ENCODE measurements around the gene PLAGL1.

The PLAGL1 gene

DNA sequence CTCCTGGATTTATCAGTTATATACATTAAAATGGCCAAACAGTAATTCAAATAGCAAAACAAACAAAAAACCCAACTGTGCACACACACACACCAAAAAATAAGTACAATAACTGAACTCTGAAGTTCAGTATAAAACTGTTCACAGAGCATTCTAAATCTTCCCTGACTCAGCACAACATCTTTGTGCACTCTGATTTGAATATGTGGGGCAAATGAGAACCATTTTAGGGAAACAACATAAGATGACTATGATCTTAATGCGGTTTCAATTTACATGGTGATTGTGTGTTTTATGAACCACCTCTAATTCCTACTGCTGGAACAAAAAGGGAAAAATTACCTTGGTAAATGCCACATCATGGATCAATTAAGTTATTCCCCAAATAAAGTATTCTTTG, 41.7 kb downstream of the PLAGL1 start:
- no peak for DNase-seq (ENCODE audit: low spot score)

DNA sequence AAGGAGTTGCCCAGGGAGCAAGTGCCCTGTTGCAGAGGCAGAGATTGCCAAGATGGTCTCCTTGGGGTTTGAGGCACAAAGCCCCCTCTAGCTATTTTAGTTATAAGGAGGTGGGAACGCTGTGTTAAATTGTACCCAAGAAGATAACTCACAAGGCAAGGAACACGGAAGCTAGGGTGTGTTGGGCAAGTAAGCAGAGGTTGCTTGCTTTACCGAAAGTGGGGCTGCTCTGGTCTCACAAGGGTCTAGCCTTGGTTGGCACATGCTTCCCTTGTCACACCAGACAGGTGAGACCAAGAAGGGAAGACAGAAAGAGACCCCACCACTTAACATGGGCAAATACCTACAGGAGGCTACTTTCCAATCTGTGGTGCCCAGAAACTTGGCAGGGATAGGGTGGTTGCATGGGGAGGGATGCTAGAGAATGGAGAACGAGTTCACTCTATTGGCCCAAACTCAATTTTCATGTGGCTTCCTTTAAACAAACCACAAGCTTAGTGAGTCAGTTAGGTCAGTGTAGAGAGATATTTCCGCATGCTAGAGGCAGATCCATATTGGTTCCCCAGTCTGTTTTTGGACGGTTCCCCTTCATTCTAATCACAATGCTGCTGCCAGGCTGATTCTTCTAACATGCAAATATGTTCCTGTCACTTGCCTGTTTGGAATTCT, 42.4 kb downstream of the PLAGL1 start:
- no peak for DNase-seq (ENCODE audit: low spot score)

DNA sequence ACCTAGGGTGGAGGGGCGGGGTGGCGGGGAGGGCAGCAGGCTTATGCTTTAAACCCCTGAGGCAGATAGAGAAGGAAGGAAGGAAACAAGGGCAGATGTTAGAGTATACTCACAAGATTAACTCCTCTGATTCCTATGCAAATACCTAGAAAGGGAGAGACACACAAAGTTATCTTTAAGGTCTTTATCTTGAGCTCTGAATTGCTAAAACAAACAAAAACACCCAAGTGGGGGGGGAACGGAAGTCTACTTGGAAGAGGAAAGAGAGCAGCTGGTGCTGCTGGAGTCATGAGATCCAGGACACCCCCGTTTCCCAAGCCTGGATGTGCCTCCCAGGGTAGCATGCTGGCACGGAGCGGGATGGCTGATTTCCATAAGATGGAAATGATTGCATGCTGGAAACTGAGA, 43.4 kb downstream of the PLAGL1 start:
- no peak for DNase-seq (ENCODE audit: low spot score)

GRCh38 chr6:143963158-143963919, 44.7 kb downstream of the PLAGL1 start:
- DNase-seq (ENCODE audit: low spot score), result no peak

GRCh38 chr6:143961886-143962878, 45.9 kb downstream of the PLAGL1 start:
- DNase-seq (ENCODE audit: low spot score), result no peak

GRCh38 chr6:143961066-143961465, 47.0 kb downstream of the PLAGL1 start:
- no peak for DNase-seq (ENCODE audit: low spot score)

- DNase-seq (ENCODE audit: low spot score), result no peak
Measured at GRCh38 chr6:143959927-143960326, 48.1 kb downstream of the PLAGL1 start.

DNA sequence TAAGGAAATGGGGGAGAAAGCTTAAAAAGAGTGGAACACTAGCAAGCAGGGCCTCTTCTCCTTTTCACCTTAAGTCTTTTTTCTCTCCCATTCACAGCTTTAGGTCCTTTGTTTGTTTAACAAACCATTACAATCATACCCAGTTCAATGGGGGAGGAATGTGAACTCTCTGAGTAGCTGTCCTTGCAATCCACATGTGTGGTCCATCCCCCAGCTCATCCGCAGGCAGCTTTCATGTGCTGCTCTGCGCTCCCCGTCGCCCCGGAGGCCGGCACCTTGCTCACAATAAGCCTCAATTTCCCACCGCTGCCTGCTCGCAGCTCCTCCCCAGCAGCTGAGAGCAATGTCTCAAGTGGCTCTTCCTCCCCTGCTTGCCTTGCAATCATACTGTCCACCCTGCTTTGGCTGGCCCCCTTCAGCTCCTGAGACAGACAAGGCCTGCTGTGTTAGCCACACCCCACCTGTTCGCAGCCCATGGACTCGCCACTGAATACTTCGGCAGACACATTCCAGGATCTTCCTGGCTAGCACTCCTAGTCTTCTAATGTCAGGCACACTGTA, 49.1 kb downstream of the PLAGL1 start:
- DNase-seq (ENCODE audit: low spot score), result no peak

DNA sequence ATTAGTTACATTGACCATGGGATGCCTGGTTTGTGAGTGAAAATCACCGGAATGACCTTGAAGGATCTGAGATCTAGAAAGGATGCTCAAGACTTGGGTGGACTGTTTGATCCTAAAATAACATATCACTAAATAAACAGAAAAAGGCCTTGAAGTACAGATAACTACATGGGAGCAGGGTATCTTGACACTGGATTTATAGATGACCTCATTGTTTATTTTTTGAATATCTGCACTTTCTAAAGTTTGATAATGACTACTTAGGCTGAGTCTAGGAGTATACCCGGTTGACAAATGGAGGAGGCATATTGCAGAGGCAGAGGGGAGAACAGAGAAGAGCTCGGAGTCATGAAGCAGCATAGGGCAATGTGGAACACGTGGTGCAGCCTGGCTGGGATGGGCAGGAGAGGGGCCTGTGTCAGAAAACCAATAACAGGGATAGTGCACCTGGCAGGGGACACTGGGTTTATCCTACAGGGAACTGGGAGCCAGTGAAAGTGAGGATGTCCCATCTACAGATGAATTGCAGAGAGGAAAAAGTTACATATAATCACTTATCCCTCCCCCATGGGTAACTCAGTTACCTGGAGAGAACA, 50.3 kb downstream of the PLAGL1 start:
- DNase-seq (ENCODE audit: low spot score), result no peak

GRCh38 chr6:143955971-143956370, 52.1 kb downstream of the PLAGL1 start:
- no peak for DNase-seq (ENCODE audit: low spot score)

- DNase-seq (ENCODE audit: low spot score), result no peak
Measured at GRCh38 chr6:143953922-143954321, 54.1 kb downstream of the PLAGL1 start.

DNA sequence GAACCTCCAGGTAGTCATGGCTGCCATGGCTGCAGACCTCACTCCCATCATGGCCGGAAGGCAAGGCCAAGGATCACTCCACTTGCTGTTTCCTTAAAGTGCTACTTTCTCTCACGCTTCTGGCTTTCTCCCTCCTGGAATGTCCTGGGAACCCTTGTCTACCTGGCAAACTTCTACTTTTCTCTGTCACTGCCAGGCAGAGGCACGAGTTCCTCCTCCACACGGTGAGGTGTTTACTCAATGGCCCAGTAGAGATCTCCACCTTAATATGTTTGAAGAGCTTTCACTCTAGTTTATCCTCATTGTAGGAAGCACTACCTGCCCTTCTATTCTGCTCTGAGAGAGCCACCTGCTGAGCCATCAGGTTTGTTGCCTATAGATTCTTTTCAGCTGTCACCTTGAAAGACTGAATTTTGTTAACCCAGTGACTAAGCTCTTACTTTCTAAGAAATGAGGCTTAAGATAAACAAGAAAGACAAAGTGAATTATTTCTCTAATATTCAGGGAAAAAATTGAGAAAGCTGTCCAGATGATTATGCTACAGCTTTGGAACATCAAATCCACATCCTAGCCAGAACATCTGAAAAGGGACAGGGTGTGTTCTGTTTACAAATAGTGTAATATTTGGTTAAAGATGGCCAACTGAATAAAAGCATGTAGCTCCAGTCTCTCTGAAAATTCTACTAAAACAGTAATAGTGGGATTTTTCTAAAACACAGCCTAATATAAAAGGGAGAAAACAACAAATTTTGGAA, 54.9 kb downstream of the PLAGL1 start:
- no peak for DNase-seq (ENCODE audit: low spot score)

DNA sequence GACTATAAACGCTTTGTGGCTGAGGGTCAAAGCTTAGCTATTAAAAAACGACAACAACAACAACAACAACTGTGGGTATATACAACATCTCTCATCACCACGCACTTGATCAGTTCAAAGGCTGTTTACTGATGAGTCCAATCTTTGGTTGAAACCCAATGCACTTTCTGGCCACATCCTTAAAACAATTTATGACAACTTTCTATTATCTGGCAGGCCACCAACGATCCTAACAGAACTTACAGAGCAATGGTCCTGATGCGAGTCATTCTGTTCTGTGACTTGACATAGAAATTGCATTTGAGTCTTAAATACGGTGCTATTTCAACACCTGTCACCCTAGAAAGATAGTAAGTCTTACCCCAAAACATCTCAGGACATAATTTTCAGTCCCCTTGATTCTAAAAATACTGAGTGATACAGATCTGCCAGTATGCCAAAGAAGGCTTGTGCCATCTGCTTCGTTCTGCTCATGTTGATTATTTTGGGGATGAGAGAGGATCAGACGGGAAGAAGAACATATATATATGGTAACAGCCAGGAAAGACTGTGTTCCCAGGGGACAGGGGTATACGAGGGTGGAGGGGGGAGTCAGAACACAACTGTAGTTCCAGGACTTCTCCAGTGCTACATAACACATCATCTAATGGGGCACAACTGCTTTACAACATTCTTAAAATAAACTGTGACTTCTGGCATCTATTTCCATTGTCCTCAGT, 55.8 kb downstream of the PLAGL1 start:
- DNase-seq (ENCODE audit: low spot score), result no peak

DNA sequence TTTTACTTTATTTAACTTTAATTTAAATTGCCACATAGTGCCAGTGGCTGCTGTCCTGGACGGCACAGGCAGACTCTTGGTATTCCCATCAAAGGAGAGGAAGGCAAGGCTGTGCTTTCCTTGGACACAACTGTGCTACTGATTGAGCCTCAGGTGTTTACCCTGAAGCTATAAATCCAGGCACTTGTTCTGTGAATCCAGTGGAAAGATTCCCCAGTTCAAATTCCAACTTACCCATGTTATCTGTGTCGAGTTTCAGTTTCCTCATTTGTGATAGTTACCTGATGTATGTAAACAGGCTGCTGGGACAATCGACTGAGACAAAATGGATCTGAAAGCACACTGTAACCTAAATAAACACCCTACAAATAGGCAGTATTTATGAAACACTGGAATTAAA, 57.2 kb downstream of the PLAGL1 start:
- no peak for DNase-seq (ENCODE audit: low spot score)

GRCh38 chr6:143949962-143950361, 58.1 kb downstream of the PLAGL1 start:
- DNase-seq (ENCODE audit: low spot score), result no peak

GRCh38 chr6:143949535-143949934, 58.5 kb downstream of the PLAGL1 start:
- no peak for DNase-seq (ENCODE audit: low spot score)

DNA sequence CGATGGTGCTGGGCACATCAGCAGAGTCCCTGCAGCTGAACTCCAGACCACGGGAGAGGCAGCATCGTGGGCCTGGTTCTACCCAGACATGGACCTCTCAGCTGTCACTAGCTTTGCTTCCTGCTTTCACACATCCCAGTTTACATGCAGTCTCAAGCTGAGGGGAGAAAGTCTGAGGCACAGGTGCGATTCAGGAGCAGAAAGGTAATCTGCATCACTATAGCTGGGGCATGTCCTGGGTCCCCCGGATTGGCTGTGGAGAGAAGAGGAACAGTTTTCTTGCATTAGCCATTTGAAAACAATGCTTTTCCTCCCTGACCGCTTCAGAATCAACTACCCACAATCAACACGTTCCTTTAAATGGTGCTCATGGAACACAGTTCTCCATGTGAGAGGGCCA, 59.9 kb downstream of the PLAGL1 start:
- no peak for DNase-seq (ENCODE audit: low spot score)

DNA sequence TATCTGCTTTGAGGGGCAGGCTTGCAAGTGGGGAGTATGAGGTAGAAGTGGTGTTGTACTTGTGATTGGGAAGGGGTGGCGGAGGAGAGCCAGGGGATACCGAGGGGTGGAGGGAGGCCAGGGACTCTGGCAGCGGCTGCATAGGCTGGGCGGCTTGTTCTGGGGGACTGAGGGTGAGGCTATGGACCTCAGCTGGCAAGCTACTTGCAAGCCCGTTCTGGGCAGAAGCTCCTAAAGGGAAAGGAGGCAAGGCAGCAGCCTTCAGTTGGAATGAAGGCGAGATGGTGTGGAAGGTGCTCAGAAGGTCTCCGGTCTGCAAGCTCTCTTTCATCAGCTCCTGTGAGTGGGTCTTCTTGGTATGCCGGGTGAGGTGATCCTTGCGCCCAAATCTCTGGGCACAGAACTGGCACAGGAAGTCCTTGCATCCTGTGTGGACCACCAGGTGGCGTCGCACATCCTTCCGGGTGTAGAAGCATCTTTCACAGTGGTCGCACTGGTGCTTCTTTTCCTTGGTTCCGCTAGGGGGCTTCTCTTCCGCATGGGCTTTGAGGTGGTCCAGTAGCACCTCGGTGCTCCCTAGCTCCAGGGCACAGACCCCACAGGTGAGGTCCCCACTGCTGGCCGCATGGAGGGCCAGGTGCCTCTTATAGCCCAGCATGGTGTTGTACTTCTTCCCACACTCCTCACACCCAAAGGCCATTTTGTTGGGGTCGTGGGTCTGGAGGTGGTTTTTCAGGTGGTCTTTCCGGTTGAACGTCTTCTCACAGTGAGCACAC, 66.0 kb downstream of the PLAGL1 start:
- no peak for DNase-seq (ENCODE audit: low spot score)

- DNase-seq (ENCODE audit: low spot score), result no peak
Measured at GRCh38 chr6:143940011-143940597, 68.0 kb downstream of the PLAGL1 start.
